Activated B cell treated with CpG ODN at 0.5 μM for 24 hours (primary cell): ENCODE data around the gene DOP1A. TPM values are rescaled to one million over a fixed set of nuclear protein-coding genes. Genes with fewer than 3 reads are reported as not detected.

Experiments used
- ATAC-seq: fragments of 200-7000 bp; cut with Tn5 transposase; one replicate; pipeline ENCODE4 v1.10.0; 2021; ENCODE audit warnings: low read depth, mild to moderate bottlenecking, moderate library complexity
- CTCF ChIA-PET: fragments of 350-600 bp; sonication (Branson Sonifier 250); formaldehyde crosslinking; loops from one replicate; lab custom pipeline; 2021; ENCODE audit warnings: antibody characterized with exemption; lab: Charles Lee
- POLR2A ChIA-PET: fragments of 350-600 bp; sonication (Branson Sonifier 250); formaldehyde crosslinking; loops from one replicate; lab custom pipeline; 2021; ENCODE audit warnings: antibody characterized with exemption; lab: Charles Lee
- DNase-seq: peaks from one replicate; pipeline ENCODE4 v3.0.0; 2022
- H3K27ac Mint-ChIP-seq: one replicate; pipeline ENCODE4 v1.8.0; 2020; ENCODE audit warnings: mixed read lengths
- H3K27me3 Mint-ChIP-seq: one replicate; pipeline ENCODE4 v1.8.0; 2021; ENCODE audit warnings: mixed read lengths
- H3K36me3 Mint-ChIP-seq: one replicate; pipeline ENCODE4 v1.8.0; 2021; ENCODE audit warnings: low read depth, mixed read lengths
- H3K4me1 Mint-ChIP-seq: one replicate; pipeline ENCODE4 v1.8.0; 2021; ENCODE audit warnings: mixed read lengths
- H3K4me3 Mint-ChIP-seq: one replicate; pipeline ENCODE4 v1.8.0; 2020; ENCODE audit warnings: mild to moderate bottlenecking, mixed read lengths
- H3K9me3 Mint-ChIP-seq: one replicate; pipeline ENCODE4 v1.8.0; 2020; ENCODE audit warnings: mixed read lengths
- intact Hi-C: fragments of 100-400 bp; cut with micrococcal nuclease; formaldehyde crosslinking; loops from one replicate; pipeline ENCODE4 v1.15.1; 2024
- total RNA-seq: library from RNA; stranded (reverse); gene quantifications from 2 replicates; pipeline ENCODE4 v1.2.3, GENCODE V29; 2022
- TF ChIP-seq, protein P1 (sequence below): fragments of 200-600 bp; IDR thresholded peaks from one replicate; pipeline ENCODE4 v1.8.0; 2022; ENCODE audit warnings: antibody characterized with exemption, mild to moderate bottlenecking

The DOP1A gene
- total RNA-seq, 1 donor from 2014 or later = 30.8 TPM

GRCh38 chr6:83096791-83097190 is 29.3 kb downstream of the DOP1A start:
- H3K27ac Mint-ChIP-seq = no peak overlapping the region
- no peak overlapping the region for H3K4me3 Mint-ChIP-seq
- DNase-seq (no peak), ATAC-seq (no peak)
- CTCF ChIA-PET = no interaction called here
- TF ChIP-seq, protein P1, sequence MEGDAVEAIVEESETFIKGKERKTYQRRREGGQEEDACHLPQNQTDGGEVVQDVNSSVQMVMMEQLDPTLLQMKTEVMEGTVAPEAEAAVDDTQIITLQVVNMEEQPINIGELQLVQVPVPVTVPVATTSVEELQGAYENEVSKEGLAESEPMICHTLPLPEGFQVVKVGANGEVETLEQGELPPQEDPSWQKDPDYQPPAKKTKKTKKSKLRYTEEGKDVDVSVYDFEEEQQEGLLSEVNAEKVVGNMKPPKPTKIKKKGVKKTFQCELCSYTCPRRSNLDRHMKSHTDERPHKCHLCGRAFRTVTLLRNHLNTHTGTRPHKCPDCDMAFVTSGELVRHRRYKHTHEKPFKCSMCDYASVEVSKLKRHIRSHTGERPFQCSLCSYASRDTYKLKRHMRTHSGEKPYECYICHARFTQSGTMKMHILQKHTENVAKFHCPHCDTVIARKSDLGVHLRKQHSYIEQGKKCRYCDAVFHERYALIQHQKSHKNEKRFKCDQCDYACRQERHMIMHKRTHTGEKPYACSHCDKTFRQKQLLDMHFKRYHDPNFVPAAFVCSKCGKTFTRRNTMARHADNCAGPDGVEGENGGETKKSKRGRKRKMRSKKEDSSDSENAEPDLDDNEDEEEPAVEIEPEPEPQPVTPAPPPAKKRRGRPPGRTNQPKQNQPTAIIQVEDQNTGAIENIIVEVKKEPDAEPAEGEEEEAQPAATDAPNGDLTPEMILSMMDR = no peak
- H3K9me3 Mint-ChIP-seq = peaks cover 2% of the 10 kb centered on the region
- H3K4me1 Mint-ChIP-seq = peaks cover 3% of the 10 kb centered on the region
- peaks cover 35% of the 10 kb centered on the region for H3K36me3 Mint-ChIP-seq
- POLR2A ChIA-PET = no interaction called here
- no peaks in the 10 kb centered on the region for H3K27me3 Mint-ChIP-seq
- intact Hi-C loops = no loop called here

DNA sequence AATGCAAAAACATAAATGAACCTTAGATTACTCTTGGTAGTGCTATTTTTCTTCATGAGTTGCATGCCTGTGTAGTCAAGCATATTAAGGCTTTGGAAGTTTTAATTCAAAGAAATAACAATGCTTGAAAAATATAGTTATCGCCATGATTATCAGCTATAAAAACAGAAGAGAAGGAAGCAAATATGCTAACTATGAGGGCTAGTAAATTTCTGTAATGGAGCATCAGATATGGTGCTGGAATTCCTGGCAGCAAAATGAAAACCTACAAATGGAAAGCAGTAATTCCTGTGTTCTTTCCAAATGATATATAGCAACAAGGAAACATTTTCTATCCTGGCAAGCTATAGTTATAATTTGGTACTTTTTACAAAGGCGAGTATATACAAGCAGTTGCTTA is 29.7 kb downstream of the DOP1A start:
- peaks cover 2% of the 10 kb centered on the region for H3K9me3 Mint-ChIP-seq
- H3K4me3 Mint-ChIP-seq = no peak overlapping the region
- DNase-seq (no peak), ATAC-seq (no peak)
- no peak overlapping the region for H3K27ac Mint-ChIP-seq
- intact Hi-C loops = no loop called here
- H3K4me1 Mint-ChIP-seq = peaks cover 3% of the 10 kb centered on the region
- H3K36me3 Mint-ChIP-seq = peaks cover 39% of the 10 kb centered on the region
- TF ChIP-seq, protein P1 = no peak
- ChIA-PET CTCF (interaction anchor here (1.0 kb wide), 1 partner anchor 29 kb away, joined by 3 read pairs; the partner anchor contains the start of gene DOP1A), POLR2A (no interaction called here)
- no peaks in the 10 kb centered on the region for H3K27me3 Mint-ChIP-seq

GRCh38 chr6:83097675-83098074 is 30.2 kb downstream of the DOP1A start:
- POLR2A ChIA-PET = no interaction called here
- TF ChIP-seq, protein P1 = no peak
- Mint-ChIP-seq H3K4me3 (no peak overlapping the region), H3K4me1 (peaks cover 3% of the 10 kb centered on the region), H3K27ac (no peak overlapping the region), H3K36me3 (peaks cover 42% of the 10 kb centered on the region), H3K27me3 (no peaks in the 10 kb centered on the region), H3K9me3 (peaks cover 2% of the 10 kb centered on the region)
- DNase-seq (no peak), ATAC-seq (no peak)
- CTCF ChIA-PET = interaction anchor here (1.0 kb wide), 1 partner anchor 30 kb away, joined by 3 read pairs; the partner anchor contains the start of gene DOP1A
- intact Hi-C loops = no loop called here

DNA sequence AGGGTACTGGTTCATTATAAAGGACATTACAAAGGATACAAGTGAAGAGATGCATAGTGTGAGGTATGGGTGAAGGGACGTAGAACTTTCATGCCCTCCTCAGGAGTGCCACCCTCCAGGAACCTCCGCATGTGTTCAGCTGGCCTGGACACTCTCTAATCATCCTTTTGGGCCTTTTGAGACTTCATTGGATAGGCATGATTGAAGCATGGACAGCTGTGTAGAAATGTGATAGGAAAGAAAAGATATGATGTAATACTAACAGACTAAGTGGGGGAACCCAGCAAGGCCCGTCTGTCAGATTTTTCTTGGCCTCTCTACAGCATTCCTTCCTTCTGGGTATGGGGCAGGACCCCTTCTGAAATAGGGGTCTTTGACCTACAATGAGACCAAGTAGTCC is 31.1 kb downstream of the DOP1A start:
- H3K27me3 Mint-ChIP-seq = no peaks in the 10 kb centered on the region
- ATAC-seq (no peak), DNase-seq (no peak)
- peaks cover 4% of the 10 kb centered on the region for H3K9me3 Mint-ChIP-seq
- no peak overlapping the region for H3K27ac Mint-ChIP-seq
- peaks cover 50% of the 10 kb centered on the region for H3K36me3 Mint-ChIP-seq
- H3K4me3 Mint-ChIP-seq = no peak overlapping the region
- ChIA-PET POLR2A (no interaction called here), CTCF (interaction anchor here (0.9 kb wide), 1 partner anchor 34 kb away, joined by 3 read pairs; no protein-coding TSS in a partner anchor)
- intact Hi-C loops = no loop called here
- TF ChIP-seq, protein P1 = no peak
- H3K4me1 Mint-ChIP-seq = peaks cover 3% of the 10 kb centered on the region

- H3K27me3 Mint-ChIP-seq = no peaks in the 10 kb centered on the region
- no peak for DNase-seq
- H3K27ac Mint-ChIP-seq = no peak overlapping the region
- ChIA-PET POLR2A (no interaction called here), CTCF (no interaction called here)
- ATAC-seq = no peak
- no peak overlapping the region for H3K4me3 Mint-ChIP-seq
- peaks cover 51% of the 10 kb centered on the region for H3K36me3 Mint-ChIP-seq
- TF ChIP-seq, protein P1 = no peak
- intact Hi-C loops = no loop called here
- H3K9me3 Mint-ChIP-seq = peaks cover 12% of the 10 kb centered on the region
- H3K4me1 Mint-ChIP-seq = peaks cover 10% of the 10 kb centered on the region
These were observed 40.9 kb downstream of the DOP1A start for GRCh38 chr6:83108378-83108777.
